DMS53 (cell line): ENCODE measurements around the gene SEC23A.
"Not testable (repeated sequence)": the region's sequence is repeated elsewhere in the genome, so short reads cannot be mapped to it uniquely, and the experiment has no call there.

ENCODE experiments used
- DNase-seq: peaks from one replicate; lab custom pipeline; 2025; lab: John Stamatoyannopoulos, UW

Gene SEC23A

GRCh38 chr14:39102969-39103957, at the start of gene SEC23A:
Gene SEC23A (minus strand): TSS chr14:39103235. CDS start chr14:39096118, 7,117 bp downstream.
- peak; percentile 84 for DNase-seq

GRCh38 chr14:39145266-39145966, 42.4 kb upstream of the SEC23A start:
- DNase-seq, result peak; percentile 6

GRCh38 chr14:39143226-39143625, 40.2 kb upstream of the SEC23A start:
- not testable (repeated sequence) for DNase-seq

- not testable (repeated sequence) for DNase-seq
These were observed 38.6 kb upstream of the SEC23A start for GRCh38 chr14:39141623-39142022.

- no peak for DNase-seq
These were observed 37.1 kb upstream of the SEC23A start for GRCh38 chr14:39140170-39140569.

- DNase-seq, result no peak
These were observed 35.4 kb upstream of the SEC23A start for GRCh38 chr14:39138440-39138839.

- DNase-seq, result peak; percentile 4
These were observed 34.8 kb upstream of the SEC23A start for GRCh38 chr14:39137835-39138234.

GRCh38 chr14:39122330-39123138, 19.5 kb upstream of the SEC23A start:
- DNase-seq, result no peak

GRCh38 chr14:39114073-39114838, 11.2 kb upstream of the SEC23A start, which contains the start of gene GEMIN2:
Gene GEMIN2 (plus strand): TSS chr14:39114323. CDS start chr14:39114339, 16 bp downstream.
- peak; percentile 96 for DNase-seq

- peak; percentile 29 for DNase-seq
These were observed 10.6 kb upstream of the SEC23A start for GRCh38 chr14:39113685-39114072.

GRCh38 chr14:39109893-39110715, 7.1 kb upstream of the SEC23A start:
- no peak for DNase-seq

GRCh38 chr14:39108791-39109190, 5.8 kb upstream of the SEC23A start:
- no peak for DNase-seq

GRCh38 chr14:39107591-39107996, 4.6 kb upstream of the SEC23A start:
- peak; percentile 58 for DNase-seq

GRCh38 chr14:39104078-39104801, 1.2 kb upstream of the SEC23A start:
- DNase-seq, result not testable (repeated sequence)

GRCh38 chr14:39102265-39102968, 618 bp downstream of the SEC23A start:
- peak; percentile 68 for DNase-seq

GRCh38 chr14:39099748-39100147, 3.3 kb downstream of the SEC23A start:
- no peak for DNase-seq

GRCh38 chr14:39099215-39099614, 3.8 kb downstream of the SEC23A start:
- not testable (repeated sequence) for DNase-seq

GRCh38 chr14:39097159-39097558, 5.9 kb downstream of the SEC23A start:
- DNase-seq, result no peak

- no peak for DNase-seq
These were observed 8.5 kb downstream of the SEC23A start for GRCh38 chr14:39094515-39094914.
